ENCODE results near the gene ROBO1.

- no peak for TF ChIP-seq POLR2AphosphoS5 (IDR thresholded peaks at IDR 0.05; ENCODE audit: low read depth, low read length)
- no peak for TF ChIP-seq POLR2A (IDR thresholded peaks at IDR 0.05; ENCODE audit: low read depth, low read length)
- no peak for TF ChIP-seq TAF1 (IDR thresholded peaks at IDR 0.05; ENCODE audit: borderline replicate concordance, low read depth, low read length)
Observed at GRCh38 chr3:79039192-79039591, 728.6 kb downstream of the ROBO1 start.

Data from GM12892 (cell line).